Body of pancreas (tissue), 4 donors: ENCODE results near the gene TMEM129. TPM values are rescaled to one million over a fixed set of nuclear protein-coding genes. Genes with fewer than 3 reads are reported as not detected.

Experiments used
- ATAC-seq: fragments of 150-250 bp; one replicate; pipeline ENCODE4 v1.9.1; 2016
- DNase-seq, 4 donors: peaks; one replicate each; pipeline ENCODE4 v3.0.0-alpha.2; 2019
- H3K27ac ChIP-seq, 4 donors: fragments of 200-600 bp; sonication (generic); 1 replicate in 3 of 4; 2 replicates in 1 of 4; pipeline versions ENCODE4 v1.5.1 to v1.6.1; 2016 to 2019; ENCODE audit warnings: mild to moderate bottlenecking in 1 of 4, mixed read lengths in 1 of 4, moderate library complexity in 1 of 4
- H3K27me3 ChIP-seq, 2 donors: fragments of 200-600 bp; sonication (generic); one replicate each; pipeline ENCODE4 v1.6.0; 2016; ENCODE audit warnings: mild to moderate bottlenecking in 1 of 2
- H3K36me3 ChIP-seq, 2 donors: fragments of 200-600 bp; sonication (generic); replicated peaks in 1 of 2; 2 replicates each; pipeline ENCODE4 v1.5.1; 2016; ENCODE audit warnings: low read depth in 2 of 2; ENCODE audit not compliant: insufficient read depth in 1 of 2
- H3K4me1 ChIP-seq: fragments of 200-600 bp; sonication (generic); one replicate; pipeline ENCODE4 v1.6.0; 2016
- H3K4me3 ChIP-seq, 2 donors: fragments of 200-600 bp; sonication (generic); 1 replicate in 1 of 2; 2 replicates in 1 of 2; pipeline ENCODE4 v1.5.1; 2016 to 2019
- H3K9me3 ChIP-seq, 3 donors: fragments of 200-600 bp; sonication (generic); 1 replicate in 2 of 3; 2 replicates in 1 of 3; pipeline ENCODE4 v1.5.1; 2016
- POLR2A ChIP-seq, 3 donors: fragments of 450-650 bp; IDR thresholded peaks; one replicate each; pipeline ENCODE4 v1.6.1; 2016; ENCODE audit warnings: antibody characterized with exemption in 3 of 3, mild to moderate bottlenecking in 2 of 3
- WGBS, 2 donors: methylation state at CpG; one replicate each; pipeline ENCODE4 v1.1.5; 2017; 5-methylcytosine and 5-hydroxymethylcytosine counted together
- intact Hi-C: fragments of 100-400 bp; cut with DNase I; formaldehyde crosslinking; loops from one replicate; pipeline ENCODE4 v1.15.1; 2023
- total RNA-seq, 2 donors: library from RNA; depleted of rRNA; stranded (reverse); fragments of >200 nt; gene quantifications; one replicate each; pipeline ENCODE4 v1.1.0, GENCODE V29; 2016
- TF ChIP-seq, protein P1 (sequence below), 7 experiments: fragments of 450-650 bp in 4 of 7; fragments of 200-600 bp in 3 of 7; sonication (generic) in 3 of 7; IDR thresholded peaks; one replicate each; pipeline ENCODE4 v1.5.1; 2016 to 2019; ENCODE audit warnings: antibody characterized with exemption in 7 of 7

TMEM129 gene
- total RNA-seq, 2 donors from 2014 or later = 26.7 to 53.1 TPM

- no peak for TF ChIP-seq POLR2A (IDR thresholded peaks at IDR 0.05)
- TF ChIP-seq, protein P1, sequence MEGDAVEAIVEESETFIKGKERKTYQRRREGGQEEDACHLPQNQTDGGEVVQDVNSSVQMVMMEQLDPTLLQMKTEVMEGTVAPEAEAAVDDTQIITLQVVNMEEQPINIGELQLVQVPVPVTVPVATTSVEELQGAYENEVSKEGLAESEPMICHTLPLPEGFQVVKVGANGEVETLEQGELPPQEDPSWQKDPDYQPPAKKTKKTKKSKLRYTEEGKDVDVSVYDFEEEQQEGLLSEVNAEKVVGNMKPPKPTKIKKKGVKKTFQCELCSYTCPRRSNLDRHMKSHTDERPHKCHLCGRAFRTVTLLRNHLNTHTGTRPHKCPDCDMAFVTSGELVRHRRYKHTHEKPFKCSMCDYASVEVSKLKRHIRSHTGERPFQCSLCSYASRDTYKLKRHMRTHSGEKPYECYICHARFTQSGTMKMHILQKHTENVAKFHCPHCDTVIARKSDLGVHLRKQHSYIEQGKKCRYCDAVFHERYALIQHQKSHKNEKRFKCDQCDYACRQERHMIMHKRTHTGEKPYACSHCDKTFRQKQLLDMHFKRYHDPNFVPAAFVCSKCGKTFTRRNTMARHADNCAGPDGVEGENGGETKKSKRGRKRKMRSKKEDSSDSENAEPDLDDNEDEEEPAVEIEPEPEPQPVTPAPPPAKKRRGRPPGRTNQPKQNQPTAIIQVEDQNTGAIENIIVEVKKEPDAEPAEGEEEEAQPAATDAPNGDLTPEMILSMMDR (IDR thresholded peaks at IDR 0.05) = no peak
- H3K36me3 ChIP-seq = no peaks in the 10 kb centered on the region
- H3K27me3 ChIP-seq = no peaks in the 10 kb centered on the region
- DNase-seq (no peak), ATAC-seq (no peak)
- 48 to 60% methylated on average over 18 of the region's 18 CpGs for WGBS, 2 donors
- intact Hi-C loops = loop anchor here (5.0 kb wide), 1 partner anchor 370 kb away; no protein-coding TSS in a partner anchor
- H3K4me3 ChIP-seq = no peak overlapping the region
- peaks cover 58% of the 10 kb centered on the region for H3K4me1 ChIP-seq
- H3K27ac ChIP-seq = peak overlapping the region in 2 of 4 donors; percentile 24 to 67
- H3K9me3 ChIP-seq = no peaks in the 10 kb centered on the region
Observed at GRCh38 chr4:1722551-1723118, 1.5 kb upstream of the TMEM129 start.

- H3K36me3 ChIP-seq = no peaks in the 10 kb centered on the region
- ATAC-seq (no peak), DNase-seq (no peak)
- H3K4me3 ChIP-seq = peak overlapping the region; percentile 7 to 41
- intact Hi-C loops = loop anchor here (5.0 kb wide), 1 partner anchor 370 kb away; no protein-coding TSS in a partner anchor
- H3K4me1 ChIP-seq = peaks cover 58% of the 10 kb centered on the region
- no peaks in the 10 kb centered on the region for H3K9me3 ChIP-seq
- H3K27me3 ChIP-seq = no peaks in the 10 kb centered on the region
- 5 to 10% methylated on average over 28 to 40 of the region's 61 CpGs for WGBS, 2 donors
- peak overlapping the region in 1 of 4 donors; percentile 97 for H3K27ac ChIP-seq
- TF ChIP-seq, protein P1 (IDR thresholded peaks at IDR 0.05) = no peak
- no peak for TF ChIP-seq POLR2A (IDR thresholded peaks at IDR 0.05)
Observed at GRCh38 chr4:1721666-1722550, 785 bp upstream of the TMEM129 start.

GRCh38 chr4:1720163-1720983 is 750 bp downstream of the TMEM129 start:
- TF ChIP-seq, protein P1 (IDR thresholded peaks at IDR 0.05) = no peak
- peak; percentile 57 to 63 (median 60) for TF ChIP-seq POLR2A (IDR thresholded peaks at IDR 0.05)
- H3K27me3 ChIP-seq = no peaks in the 10 kb centered on the region
- H3K9me3 ChIP-seq = no peaks in the 10 kb centered on the region
- intact Hi-C loops = loop anchor here (5.0 kb wide), 1 partner anchor 368 kb away; no protein-coding TSS in a partner anchor
- H3K4me3 ChIP-seq = peak overlapping the region; percentile 50 to 60
- ATAC-seq (peak; percentile 22), DNase-seq (peak in 3 of 4 donors; percentile 54 to 60 (median 56))
- H3K36me3 ChIP-seq = no peaks in the 10 kb centered on the region
- 1 to 2% methylated on average over 5 to 76 of the region's 79 CpGs for WGBS, 2 donors
- peak overlapping the region; percentile 92 to 97 (median 94) for H3K27ac ChIP-seq
- peaks cover 59% of the 10 kb centered on the region for H3K4me1 ChIP-seq

DNA sequence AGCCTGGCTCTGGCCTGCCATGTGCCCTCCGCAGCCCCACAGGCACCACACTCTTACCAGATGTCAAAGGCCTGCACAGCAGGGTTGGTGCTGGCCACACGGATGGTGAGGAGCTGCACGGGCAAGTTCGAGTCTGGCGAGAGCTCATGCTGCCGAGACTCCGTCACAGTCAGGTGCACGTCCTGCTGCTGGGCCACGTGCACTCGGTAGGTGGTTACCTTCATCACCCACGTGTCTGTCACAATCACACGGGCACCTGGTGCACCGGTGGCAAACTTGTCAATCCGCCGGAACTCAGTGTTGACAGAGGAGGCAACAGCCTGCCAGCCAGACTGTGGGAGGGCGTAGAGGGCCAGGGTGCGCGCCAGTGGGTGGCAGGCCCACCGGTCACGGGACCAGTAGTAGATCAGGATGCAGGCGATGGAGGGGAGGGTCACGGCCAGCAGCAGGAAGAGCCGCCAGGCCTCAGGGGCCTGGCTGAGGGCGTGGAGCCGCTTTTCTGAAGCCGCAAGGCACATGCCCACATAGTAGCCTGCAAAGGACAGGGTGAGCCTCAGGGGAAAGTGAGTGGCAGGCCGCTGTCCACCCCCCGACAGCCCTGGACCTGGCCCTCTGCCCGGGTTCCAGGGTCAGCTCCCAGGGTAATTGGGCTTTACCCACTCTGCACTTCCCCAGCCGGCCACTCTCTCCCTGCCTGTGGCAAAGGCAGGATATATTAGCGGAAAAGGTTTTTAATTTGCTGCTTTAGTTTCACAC is 2.9 kb downstream of the TMEM129 start:
- Histone ChIP-seq H3K4me1 (peaks cover 78% of the 10 kb centered on the region), H3K36me3 (no peaks in the 10 kb centered on the region), H3K27me3 (no peaks in the 10 kb centered on the region), H3K9me3 (no peaks in the 10 kb centered on the region), H3K27ac (peak overlapping the region; percentile 68 to 97 (median 85)), H3K4me3 (no peak overlapping the region)
- TF ChIP-seq, protein P1 (IDR thresholded peaks at IDR 0.05) = no peak
- TF ChIP-seq POLR2A (IDR thresholded peaks at IDR 0.05) = peak; percentile 19 to 39 (median 30)
- intact Hi-C loops = no loop called here
- peak; percentile 6 for ATAC-seq
- 30 to 33% methylated on average over 12 to 28 of the region's 31 CpGs for WGBS, 2 donors
- DNase-seq = peak; percentile 74 to 90 (median 88)
